Loucy (cell line): Measurements from ENCODE around the gene EFCAB12.

Experiments
- CTCF ChIP-seq: fragments of 200-600 bp; sonication (generic); conservative IDR thresholded peaks from 2 replicates; pipeline ENCODE4 v1.5.1; 2014; ENCODE audit warnings: mild to moderate bottlenecking, antibody characterized with exemption, low read length
- EZH2phosphoT487 ChIP-seq: fragments of 200-600 bp; IDR thresholded peaks from 2 replicates; pipeline ENCODE4 v1.6.1; 2018; ENCODE audit warnings: antibody characterized with exemption, mild to moderate bottlenecking, moderate library complexity, borderline replicate concordance

- TF ChIP-seq CTCF, result no peak
- no peak for TF ChIP-seq EZH2phosphoT487
Measured at GRCh38 chr3:129442486-129442885, 14.1 kb upstream of the EFCAB12 start.
